Measurements from ENCODE around the gene PRKCSH. TPM values are rescaled to one million over a fixed set of nuclear protein-coding genes. Genes with fewer than 3 reads are reported as not detected.
"Not testable (repeated sequence)": the region's sequence is repeated elsewhere in the genome, so short reads cannot be mapped to it uniquely, and the experiment has no call there.

The PRKCSH gene
- total RNA-seq, 1 donor from 2014 or later = 293 TPM

GRCh38 chr19:11423164-11423790 is 12.2 kb upstream of the PRKCSH start:
- no peaks in the 10 kb centered on the region for H3K36me3 ChIP-seq
- H3K4me1 ChIP-seq = peaks cover 33% of the 10 kb centered on the region
- ATAC-seq (no peak), DNase-seq (no peak)
- TF ChIP-seq CTCF (IDR thresholded peaks at IDR 0.05) = no peak
- H3K27me3 ChIP-seq = peaks cover 27% of the 10 kb centered on the region
- H3K9me3 ChIP-seq = no peaks in the 10 kb centered on the region
- no peak overlapping the region for H3K27ac ChIP-seq
- intact Hi-C loops (cut with DNase I) = no loop called here
- no peak overlapping the region for H3K4me3 ChIP-seq

- Histone ChIP-seq H3K36me3 (no peaks in the 10 kb centered on the region), H3K27ac (no peak overlapping the region), H3K4me1 (peaks cover 33% of the 10 kb centered on the region), H3K4me3 (no peak overlapping the region), H3K27me3 (peaks cover 27% of the 10 kb centered on the region), H3K9me3 (no peaks in the 10 kb centered on the region)
- no peak for TF ChIP-seq CTCF (IDR thresholded peaks at IDR 0.05)
- intact Hi-C loops (cut with DNase I) = no loop called here
- no peak for DNase-seq
- no peak for ATAC-seq
Observed at GRCh38 chr19:11423791-11424181, 11.6 kb upstream of the PRKCSH start.

DNA sequence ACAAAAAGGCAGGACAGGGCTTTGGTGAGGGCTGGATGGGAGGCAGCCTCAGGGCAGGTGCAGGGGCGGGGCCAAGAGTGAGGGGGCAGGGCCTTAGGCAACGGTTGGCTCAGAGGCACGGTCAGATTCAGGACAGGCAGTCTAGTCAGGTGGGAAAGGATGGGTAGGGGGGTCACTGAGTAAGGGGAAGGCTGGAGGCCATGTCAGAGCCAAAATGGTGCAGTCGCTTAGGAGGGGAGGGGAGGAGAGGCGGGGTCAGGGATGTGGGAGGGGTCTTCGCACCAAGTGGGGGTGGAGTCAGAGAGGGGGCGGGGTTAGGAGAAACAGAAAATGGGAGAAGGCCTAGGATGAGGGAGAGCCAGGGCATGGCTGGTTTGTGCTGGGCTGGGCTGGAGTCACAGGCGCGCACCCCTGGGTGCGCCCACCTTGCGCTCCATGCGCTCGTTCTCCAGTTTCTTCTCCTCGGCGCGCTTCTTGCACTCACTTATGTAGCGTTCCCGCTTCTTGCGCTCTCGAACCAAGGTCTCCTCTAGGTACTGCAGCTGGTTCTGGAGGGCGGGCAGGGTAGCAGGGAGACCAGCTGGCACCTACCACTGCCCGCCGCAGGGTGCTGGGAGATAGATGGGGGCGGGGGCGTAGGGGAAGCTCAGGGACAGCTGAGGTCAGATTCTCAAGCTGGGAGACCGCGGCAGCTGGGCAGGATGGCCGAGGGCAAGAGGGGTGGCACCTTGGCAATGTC is 9.5 kb upstream of the PRKCSH start:
- DNase-seq (no peak), ATAC-seq (no peak)
- Histone ChIP-seq H3K36me3 (no peaks in the 10 kb centered on the region), H3K4me1 (peaks cover 19% of the 10 kb centered on the region), H3K4me3 (no peak overlapping the region), H3K27me3 (peaks cover 20% of the 10 kb centered on the region), H3K9me3 (no peaks in the 10 kb centered on the region), H3K27ac (no peak overlapping the region)
- intact Hi-C loops (cut with DNase I) = no loop called here
- no peak for TF ChIP-seq CTCF (IDR thresholded peaks at IDR 0.05)

GRCh38 chr19:11426656-11427055 is 8.8 kb upstream of the PRKCSH start:
- Histone ChIP-seq H3K27ac (no peak overlapping the region), H3K27me3 (peaks cover 16% of the 10 kb centered on the region), H3K4me1 (peaks cover 11% of the 10 kb centered on the region), H3K9me3 (no peaks in the 10 kb centered on the region), H3K4me3 (no peak overlapping the region), H3K36me3 (no peaks in the 10 kb centered on the region)
- TF ChIP-seq CTCF (IDR thresholded peaks at IDR 0.05) = no peak
- no peak for ATAC-seq
- intact Hi-C loops (cut with DNase I) = no loop called here
- DNase-seq = no peak

DNA sequence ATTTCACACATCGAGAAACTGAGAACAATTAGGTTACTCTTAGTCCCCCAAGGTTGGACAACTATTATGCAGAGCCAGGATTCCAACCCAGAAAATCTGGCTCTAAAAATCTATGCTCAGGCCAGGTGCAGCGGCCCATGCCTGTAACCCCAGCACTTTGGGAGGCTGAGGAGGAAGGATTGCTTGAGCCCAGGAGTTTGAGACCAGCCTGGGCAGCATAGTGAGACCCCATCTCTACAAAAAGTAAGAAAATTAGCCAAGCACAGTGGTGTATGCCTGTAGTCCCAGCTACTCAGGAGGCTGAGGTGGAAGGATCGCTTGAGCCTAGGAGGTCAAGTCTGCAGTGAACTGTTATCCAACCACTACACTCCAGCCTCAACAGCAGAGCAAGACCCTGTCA is 1.9 kb upstream of the PRKCSH start:
- DNase-seq; H3K27ac ChIP-seq; H3K9me3 ChIP-seq; H3K27me3 ChIP-seq; H3K4me3 ChIP-seq; ATAC-seq; intact Hi-C loops (cut with DNase I): not testable (repeated sequence)
- Histone ChIP-seq H3K36me3 (peaks cover 18% of the 10 kb centered on the region), H3K4me1 (peaks cover 11% of the 10 kb centered on the region)

GRCh38 chr19:11434703-11435056 is 755 bp upstream of the PRKCSH start:
- Histone ChIP-seq H3K4me1 (peaks cover 11% of the 10 kb centered on the region), H3K27me3 (no peaks in the 10 kb centered on the region), H3K4me3 (peak overlapping the region; percentile 75), H3K9me3 (no peaks in the 10 kb centered on the region), H3K36me3 (peaks cover 30% of the 10 kb centered on the region), H3K27ac (peak overlapping the region; percentile 80)
- no peak for DNase-seq
- no peak for ATAC-seq
- intact Hi-C loops (cut with DNase I) = no loop called here
- TF ChIP-seq CTCF (IDR thresholded peaks at IDR 0.05) = no peak
